NCI-H460 (cell line): ENCODE data around the gene SYT2. TPM values are rescaled to one million over a fixed set of nuclear protein-coding genes. Genes with fewer than 3 reads are reported as not detected.
"Not testable (repeated sequence)": the region's sequence is repeated elsewhere in the genome, so short reads cannot be mapped to it uniquely, and the experiment has no call there.

Experiments used
- DNase-seq: peaks from one replicate; pipeline ENCODE4 v3.0.0-alpha.2; 2016; ENCODE audit warnings: low read depth; ENCODE audit errors: extremely low read depth
- total RNA-seq: library from RNA; depleted of rRNA; stranded (reverse); fragments of >200 nt; shearing (Covaris generic); gene quantifications from 2 replicates; pipeline ENCODE4 v1.2.3, GENCODE V29; 2014

The SYT2 gene
- total RNA-seq, 1 experiment from 2014 or later: not detected

DNA sequence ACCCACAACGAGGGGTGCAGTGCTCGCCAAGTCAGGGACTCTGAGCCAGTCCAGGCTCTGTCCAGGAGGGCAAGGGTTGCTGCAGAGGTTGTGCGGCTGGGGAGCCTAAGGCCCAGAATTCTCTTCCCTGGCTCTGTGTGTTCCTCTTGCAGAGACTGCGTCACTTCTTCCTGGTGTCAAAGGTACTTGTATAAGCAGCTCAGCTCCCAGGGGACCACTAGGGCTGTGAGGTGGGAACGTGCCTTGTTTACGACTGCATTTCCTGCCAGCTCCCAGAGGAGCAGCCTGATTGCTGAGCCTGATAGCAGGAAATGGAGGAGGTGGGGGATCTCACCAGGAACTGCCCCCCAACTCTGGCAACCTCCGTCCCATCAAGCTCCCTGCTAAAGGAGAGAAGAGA, 83.2 kb downstream of the SYT2 start:
- DNase-seq: not testable (repeated sequence)

GRCh38 chr1:202625416-202626360, 84.6 kb downstream of the SYT2 start:
- DNase-seq: peak; percentile 75

DNA sequence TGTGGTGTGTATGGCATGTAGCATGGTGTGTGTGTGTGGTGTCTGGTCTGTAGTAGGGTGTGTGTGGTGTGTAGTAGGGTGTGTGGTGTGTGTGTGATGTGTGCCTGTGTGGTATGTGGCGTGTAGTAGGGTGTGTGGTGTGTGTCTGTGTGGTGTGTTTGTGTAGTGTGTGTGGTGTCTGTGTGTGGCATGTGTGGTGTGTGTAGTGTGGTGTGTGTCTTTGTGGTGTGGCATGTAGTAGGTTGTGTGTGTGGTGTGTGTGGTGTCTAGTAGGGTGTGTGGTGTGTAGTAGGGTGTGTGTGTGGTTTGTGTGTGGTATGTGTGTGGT, 85.5 kb downstream of the SYT2 start:
- no peak for DNase-seq

GRCh38 chr1:202624088-202624780, 86.0 kb downstream of the SYT2 start:
- DNase-seq: no peak

GRCh38 chr1:202623476-202623875, 86.8 kb downstream of the SYT2 start:
- not testable (repeated sequence) for DNase-seq

DNA sequence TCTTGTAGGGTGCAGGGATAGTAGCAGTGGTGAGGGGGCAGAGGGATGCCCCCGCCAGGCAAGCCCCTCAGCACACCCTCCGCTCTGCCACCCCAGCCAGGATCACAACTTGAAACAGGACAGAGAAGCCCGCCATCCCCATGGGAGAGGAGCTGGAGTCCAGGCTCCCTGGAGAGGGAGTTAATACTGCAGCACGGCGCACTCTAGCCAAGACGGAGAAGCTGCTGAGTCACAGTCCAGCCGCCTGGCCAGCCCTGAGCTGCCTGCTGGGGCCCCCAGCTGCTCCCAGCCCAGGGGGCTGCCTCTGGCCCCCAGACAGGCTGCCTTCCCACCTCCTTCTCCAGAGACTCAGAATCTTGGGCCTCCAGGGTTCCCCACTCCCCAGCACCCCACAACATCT, 87.2 kb downstream of the SYT2 start:
- DNase-seq: peak; percentile 62

DNA sequence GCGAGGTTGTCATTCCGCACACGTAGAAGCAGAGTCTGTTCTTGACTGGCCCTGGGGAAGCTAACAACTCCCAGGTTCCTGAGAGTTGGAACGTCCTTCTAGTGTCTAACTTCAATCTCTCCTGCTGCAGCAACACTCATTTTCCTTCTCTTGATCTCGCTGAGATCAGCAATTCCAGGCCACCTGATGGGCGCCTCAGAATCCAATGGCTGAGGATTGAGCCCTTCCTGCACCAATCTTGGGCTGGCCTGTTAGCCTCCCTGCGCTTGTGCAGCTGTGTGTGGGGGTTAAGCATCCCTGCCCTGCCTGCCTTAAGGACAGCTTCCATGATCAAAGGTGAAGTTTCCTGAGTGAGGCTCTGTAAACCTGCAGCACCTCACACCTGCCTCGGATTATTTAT, 87.9 kb downstream of the SYT2 start:
- no peak for DNase-seq

GRCh38 chr1:202621446-202621845, 88.8 kb downstream of the SYT2 start:
- no peak for DNase-seq

DNA sequence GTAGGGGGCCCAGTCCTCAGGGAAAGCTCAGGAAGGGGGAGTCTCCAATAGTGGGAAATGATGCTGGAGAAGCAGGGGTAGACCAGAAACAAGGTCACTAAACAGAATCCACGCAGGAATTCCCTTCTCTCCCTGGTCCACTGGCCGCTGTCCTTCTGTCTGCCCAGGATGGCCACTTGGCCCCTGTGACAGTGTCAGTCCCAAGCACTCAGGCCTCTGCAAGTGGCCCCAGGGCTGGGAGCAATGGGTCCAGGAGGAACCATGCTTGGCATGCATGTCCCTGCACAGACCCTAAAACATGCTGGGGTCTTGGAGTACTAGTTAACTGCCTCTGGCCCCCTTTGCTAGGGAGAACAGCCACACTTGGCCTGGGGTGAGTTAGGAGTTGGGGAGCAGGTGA, 90.2 kb downstream of the SYT2 start:
- not testable (repeated sequence) for DNase-seq

GRCh38 chr1:202619505-202619904, 90.7 kb downstream of the SYT2 start:
- no peak for DNase-seq

DNA sequence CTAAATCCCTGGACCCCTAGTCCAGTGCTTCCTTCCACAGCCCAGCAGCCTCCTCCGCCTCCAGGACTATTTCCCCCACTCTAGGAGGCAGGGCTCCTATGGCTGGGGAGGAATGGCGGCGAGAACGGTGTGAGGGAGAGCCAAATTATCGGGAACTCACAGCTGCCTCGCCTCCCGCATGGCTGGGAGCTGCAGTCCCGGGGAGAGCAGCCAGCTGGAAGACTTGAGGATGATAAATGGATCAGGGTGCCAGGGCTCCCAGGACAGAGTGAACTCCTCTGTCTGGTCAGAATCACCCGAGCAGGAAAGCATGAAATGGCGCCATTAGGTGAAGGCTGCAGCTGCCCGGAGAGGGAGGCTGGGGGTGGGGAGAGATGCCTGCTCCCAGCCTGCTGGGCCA, 91.2 kb downstream of the SYT2 start:
- DNase-seq: not testable (repeated sequence)

DNA sequence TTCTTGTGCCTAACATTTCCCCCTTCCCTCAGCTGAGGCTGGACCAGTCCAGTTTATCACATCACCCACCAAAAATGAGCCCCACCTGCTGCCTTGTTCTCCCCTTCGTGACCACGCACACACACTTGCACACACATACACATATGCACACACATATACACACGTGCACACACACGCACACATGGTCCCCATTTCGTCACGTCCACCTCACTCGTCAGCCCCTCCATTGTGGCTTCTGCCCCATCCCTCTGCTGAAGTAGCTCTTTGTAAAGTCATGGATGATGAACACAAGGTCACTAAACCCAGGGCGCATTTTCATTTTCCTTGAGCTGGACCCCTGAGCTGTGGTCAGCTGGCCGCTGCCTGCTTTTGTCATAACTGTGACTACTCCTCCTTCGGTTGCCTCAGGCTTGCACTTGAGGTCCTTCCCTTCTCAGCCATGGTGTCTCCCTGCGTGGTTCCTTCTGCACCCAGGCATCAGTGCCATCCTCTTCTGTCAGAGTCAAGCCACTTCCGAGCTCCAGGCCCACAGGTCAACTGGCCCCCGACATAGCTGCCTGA, 93.8 kb downstream of the SYT2 start:
- DNase-seq: no peak

DNA sequence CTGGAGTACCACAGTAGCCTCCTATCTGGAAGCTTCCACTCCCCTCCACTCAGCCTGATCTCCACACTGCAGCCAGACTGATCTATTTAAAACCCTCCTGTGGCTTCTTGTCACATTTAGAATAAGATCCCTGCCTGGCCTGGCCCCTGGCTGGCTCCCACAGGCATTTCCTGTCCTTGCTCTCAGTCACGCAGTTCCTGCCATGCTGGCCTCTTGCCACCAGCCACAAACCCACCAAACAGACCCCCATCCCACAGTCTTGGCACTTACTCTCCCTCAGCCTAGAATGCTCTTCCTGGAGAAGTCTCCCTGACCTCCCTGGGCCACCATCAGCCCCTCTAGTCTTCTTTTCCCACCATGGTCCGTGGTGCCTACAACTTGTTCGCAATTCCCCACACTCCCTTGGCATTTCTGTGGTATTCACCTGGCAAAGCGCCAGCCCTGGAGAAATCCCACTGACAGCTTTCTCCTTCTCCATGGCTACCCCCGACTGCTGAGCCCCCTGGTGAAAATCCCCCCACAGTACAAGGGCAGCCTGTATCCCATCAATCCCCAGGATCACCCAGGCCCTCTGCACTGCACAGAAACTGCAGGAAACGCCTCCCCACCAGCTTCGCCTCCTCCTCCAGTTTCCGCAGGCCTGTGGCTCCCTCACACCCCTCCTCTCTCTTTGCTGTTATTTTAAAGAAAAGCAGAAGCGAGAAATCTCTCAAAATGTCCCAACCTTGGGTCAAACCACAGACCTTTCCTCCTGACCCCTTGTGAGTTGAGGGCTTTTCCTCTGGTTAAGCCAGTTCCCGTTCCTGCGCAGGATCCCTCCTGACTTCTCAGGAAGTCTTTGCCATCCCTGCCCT, 94.5 kb downstream of the SYT2 start:
- DNase-seq: no peak

DNA sequence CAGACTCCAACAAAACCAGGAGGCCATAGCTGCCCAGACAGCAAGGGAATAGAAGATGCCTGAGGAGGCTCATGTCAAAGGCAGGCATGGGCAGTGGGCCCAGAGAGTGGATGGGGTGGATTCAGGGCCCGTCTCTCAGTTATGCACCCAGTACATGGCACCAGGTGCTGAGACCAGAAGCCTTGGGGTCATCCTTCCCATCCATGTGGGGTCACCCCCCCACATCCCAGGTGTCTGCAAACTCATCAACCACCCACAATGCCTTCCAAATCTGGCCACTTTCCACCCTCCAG, 95.1 kb downstream of the SYT2 start:
- DNase-seq: not testable (repeated sequence)

DNA sequence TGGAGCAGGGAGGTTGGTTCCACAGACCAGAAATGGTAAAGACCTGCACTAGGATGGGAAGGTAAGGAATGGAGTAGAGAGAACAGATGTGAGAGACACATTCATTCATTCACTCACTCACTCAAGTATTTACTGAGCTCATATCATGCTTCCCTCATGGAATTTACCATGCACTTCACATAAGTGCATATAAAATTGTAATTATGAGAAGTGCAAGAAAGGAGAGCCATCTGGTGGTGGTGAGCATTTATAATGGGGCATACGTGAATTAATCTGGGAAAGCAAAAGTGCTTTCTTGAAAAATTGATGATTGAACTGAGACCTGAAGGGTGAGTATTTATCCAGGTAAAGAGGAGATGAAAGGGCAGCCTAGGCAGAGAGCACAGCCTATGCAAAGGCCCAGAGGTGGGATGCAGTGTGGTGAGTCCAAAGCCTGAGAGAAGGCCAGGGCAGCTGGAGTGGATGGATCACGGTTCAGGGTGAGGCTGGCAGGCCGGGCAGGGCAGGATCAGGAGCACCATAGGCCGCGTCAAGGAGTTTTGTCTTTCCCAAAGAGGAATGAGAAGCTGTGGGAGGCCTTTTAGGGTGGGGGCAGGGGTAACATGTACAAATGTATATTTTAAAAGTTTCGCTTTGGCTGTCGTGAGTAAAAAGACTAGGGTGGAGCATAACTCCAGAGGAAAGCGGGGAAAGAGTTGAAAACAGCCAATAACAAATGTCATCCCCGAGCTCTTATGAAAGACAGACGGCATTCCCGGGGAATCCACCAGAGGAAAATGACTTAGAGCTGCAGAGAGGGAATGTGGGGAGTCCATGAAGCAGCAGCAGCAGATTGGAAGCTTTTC, 95.7 kb downstream of the SYT2 start:
- not testable (repeated sequence) for DNase-seq

DNA sequence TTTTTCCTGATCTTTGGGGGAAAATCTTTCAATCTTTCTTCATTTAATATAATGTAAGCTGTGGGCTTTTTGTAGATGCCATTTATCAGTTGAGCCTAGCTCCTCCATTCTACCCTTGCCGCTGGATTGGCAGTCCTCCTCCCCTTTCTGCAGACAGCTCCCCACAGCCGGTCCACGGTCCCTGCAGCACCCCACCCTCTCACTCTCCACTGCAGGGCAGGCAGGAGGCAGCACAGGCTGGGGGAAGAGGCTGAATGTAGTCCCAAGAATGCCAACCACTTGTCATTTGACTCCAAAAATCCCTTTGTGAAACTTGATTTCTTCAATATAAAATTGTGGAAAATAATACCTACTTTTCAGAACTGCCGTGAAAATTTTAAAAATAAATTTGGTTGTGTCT, 96.7 kb downstream of the SYT2 start:
- DNase-seq: no peak

GRCh38 chr1:202612036-202612435, 98.2 kb downstream of the SYT2 start:
- DNase-seq: not testable (repeated sequence)

- no peak for DNase-seq
These were observed 104.7 kb downstream of the SYT2 start for GRCh38 chr1:202605515-202605914.

DNA sequence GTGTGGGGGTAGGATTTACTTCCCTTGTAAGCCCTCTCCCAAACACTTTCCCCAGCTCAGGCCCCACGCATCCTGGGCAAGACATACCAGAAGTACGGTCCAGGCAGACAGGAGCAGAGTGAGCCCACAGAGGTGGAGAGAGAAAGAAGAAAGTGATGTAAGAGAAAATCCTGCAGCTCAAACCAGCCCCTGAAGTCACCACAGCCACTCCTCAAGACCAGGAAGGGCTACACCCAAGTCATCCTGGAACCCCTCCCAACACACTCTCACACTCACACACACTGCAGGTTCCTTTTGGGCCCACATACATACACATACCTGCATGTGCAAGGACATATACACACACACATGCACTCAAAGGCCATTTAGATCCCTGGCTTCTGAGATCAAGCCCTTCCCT, 106.8 kb downstream of the SYT2 start:
- no peak for DNase-seq

DNA sequence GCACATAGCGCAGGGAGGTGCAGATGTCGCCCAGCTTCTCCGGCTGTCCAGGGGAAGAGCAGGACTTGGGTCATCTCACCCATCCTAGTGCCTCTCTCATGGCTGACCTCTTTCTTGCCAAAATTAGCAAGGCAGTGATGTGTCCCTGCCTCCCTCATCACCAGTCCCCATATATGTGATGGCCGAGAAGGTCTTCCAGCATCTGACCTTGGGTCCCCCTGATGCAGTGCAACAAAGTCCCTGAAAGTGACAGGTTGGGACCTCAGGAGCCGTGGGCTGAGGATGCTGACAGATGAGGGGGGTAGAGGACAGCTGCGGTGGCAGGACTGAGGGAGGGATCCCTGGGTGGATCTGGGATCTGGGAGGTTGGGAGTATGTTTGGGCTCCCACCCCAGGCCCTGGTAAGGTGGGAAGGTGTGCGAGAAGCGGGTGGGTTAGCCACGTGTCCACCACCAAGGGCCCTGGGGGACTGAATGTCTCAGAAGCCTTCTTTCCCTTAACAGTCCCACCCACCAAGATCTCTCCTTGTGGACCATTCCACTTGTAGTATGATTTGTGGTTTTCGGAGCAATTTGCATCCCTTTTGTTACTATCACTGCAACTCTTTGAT, 109.7 kb downstream of the SYT2 start:
- no peak for DNase-seq
